GM21723 (cell line): Measurements from ENCODE around the gene GBP7.
"Not testable (repeated sequence)": the region's sequence is repeated elsewhere in the genome, so short reads cannot be mapped to it uniquely, and the experiment has no call there.

Experiments
- ATAC-seq: cut with Tn5 transposase; IDR thresholded peaks from one replicate; pipeline ENCODE4 v1.9.1; 2021; ENCODE audit warnings: mild to moderate bottlenecking, moderate library complexity; ENCODE audit not compliant: unreplicated experiment

The GBP7 gene

GRCh38 chr1:89171067-89171438 is 4.8 kb downstream of the GBP7 start:
- ATAC-seq, result no peak

GRCh38 chr1:89170170-89171066 is 5.4 kb downstream of the GBP7 start:
- ATAC-seq, result no peak

GRCh38 chr1:89169166-89169565 is 6.6 kb downstream of the GBP7 start:
- ATAC-seq, result no peak

GRCh38 chr1:89167590-89168230 is 8.1 kb downstream of the GBP7 start:
- no peak for ATAC-seq

- ATAC-seq, result no peak
Measured at GRCh38 chr1:89166705-89167104, 9.1 kb downstream of the GBP7 start.

- no peak for ATAC-seq
Measured at GRCh38 chr1:89165811-89166210, 10.0 kb downstream of the GBP7 start.

DNA sequence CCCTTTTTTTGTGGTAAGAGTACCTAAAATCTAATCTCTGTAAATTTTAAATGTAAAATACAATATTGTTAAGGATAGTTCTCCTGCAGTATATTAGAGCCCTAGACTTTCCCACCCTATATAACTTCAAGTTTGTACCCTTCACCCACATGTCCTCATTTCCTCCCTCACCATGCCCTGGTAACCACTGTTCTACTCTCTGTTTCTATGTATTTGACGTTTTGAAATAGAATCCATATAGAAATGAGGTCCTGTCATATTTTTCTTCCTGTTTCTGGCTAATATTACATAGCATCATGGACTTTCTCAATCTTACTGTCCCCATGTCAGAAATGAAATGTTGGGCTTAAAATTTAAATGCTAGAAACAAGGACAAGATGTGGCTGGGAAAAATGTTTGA is 24.8 kb downstream of the GBP7 start:
- ATAC-seq, result no peak

- no peak for ATAC-seq
Measured at GRCh38 chr1:89149976-89150375, 25.8 kb downstream of the GBP7 start.

- no peak for ATAC-seq
Measured at GRCh38 chr1:89149229-89149628, 26.6 kb downstream of the GBP7 start.

DNA sequence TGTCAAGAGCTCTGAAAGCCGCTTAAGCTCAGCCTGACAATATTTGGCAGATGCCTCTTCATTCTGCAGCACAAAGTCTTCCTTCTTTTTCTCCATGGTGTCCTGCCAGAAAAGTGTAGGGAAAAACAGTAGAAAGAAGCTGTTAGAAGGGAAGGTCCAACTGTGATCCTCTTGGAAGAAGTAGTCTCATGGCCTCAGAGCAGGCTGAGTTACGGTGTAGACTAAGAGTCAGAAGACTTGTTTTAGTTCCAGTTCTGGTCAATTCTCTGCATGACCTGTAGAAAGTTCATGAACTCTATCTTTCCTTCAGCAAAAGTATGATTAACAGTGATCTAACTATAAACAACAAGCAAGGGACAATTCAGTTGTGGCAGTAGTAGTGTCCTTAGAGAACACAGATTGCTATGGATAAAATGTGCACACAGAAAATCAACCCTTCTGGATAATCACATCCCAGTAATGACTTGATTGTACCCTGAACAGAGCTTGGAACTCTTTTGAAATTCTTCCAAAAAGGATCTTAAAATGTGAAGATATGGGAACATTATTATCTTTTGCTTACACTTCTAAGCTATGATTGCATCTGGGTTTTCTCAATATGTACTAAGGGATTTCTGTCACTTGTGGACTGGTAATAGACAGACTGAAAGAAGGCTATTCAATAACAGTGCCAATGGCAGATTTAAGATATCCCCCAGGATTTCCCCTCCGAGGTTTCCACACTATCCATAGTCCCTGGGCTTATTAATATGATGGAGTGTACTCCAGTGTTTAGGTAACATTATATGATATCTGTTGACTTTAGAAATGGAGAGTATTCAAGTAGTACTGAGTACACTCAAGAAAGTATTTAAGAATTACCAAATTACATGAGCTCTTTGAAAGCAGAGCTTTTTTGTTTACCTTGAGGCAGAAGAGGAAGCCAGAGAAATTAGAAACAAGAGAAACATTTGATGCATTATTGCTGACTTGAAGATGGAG is 27.8 kb downstream of the GBP7 start:
- ATAC-seq, result no peak

- ATAC-seq, result no peak
Measured at GRCh38 chr1:89146721-89147120, 29.1 kb downstream of the GBP7 start.

- no peak for ATAC-seq
Measured at GRCh38 chr1:89143484-89143883, 32.3 kb downstream of the GBP7 start.

GRCh38 chr1:89142160-89142559 is 33.6 kb downstream of the GBP7 start:
- no peak for ATAC-seq

DNA sequence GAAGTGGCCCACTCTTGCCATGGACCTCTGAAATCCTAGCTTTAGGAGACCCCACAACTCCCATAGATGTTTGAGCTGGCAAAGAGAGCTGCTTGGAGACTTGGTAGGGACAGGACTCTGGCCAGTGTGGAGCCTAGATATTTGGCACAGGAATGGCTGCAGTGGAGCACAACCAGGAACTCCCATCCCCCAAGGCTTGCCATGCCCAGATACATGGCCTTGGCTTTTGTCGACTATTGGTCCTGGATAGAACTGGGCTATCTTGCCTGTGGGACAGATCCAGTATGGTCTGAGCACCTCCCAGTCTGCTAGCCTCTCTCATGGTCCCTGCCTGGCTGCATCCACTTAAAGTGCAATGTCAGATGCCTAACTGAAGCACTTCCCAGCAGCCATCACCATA is 42.1 kb downstream of the GBP7 start:
- no peak for ATAC-seq

DNA sequence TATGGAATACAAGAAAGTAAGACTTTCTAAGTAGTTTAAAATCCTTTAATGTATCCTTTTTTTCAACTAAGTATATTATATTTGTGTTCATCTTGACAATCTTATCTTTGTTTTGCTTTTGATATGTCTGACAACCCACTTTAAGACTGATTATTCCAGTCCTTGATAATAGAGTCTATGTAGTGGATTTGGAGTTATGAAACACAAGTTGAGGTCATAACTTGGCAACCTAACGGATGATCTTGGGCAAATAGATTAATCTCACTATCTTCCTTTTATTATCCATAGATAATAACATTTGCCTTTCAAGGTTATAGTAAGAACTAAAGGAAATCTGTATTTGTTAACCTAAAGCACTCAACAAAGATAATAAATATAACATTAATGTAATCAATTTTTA is 45.1 kb downstream of the GBP7 start:
- ATAC-seq, result no peak

DNA sequence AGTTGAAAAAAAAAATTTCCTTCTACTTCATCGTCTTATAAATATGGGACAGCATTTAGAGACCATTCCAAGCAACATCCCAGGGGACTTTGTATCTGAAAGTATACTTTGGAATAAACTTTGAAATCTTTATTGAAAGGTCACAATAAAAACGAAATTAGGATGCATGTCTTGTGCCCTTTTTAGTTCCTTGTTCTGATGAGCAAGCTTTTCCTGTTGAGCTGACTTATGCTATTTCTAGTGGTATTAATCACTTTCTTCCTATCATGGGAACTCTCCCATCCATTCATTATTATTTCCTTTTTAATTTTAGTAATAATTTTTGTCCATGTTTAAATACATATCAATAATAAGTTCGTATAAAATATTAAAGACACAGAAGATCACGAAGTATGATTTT is 45.9 kb downstream of the GBP7 start:
- no peak for ATAC-seq

DNA sequence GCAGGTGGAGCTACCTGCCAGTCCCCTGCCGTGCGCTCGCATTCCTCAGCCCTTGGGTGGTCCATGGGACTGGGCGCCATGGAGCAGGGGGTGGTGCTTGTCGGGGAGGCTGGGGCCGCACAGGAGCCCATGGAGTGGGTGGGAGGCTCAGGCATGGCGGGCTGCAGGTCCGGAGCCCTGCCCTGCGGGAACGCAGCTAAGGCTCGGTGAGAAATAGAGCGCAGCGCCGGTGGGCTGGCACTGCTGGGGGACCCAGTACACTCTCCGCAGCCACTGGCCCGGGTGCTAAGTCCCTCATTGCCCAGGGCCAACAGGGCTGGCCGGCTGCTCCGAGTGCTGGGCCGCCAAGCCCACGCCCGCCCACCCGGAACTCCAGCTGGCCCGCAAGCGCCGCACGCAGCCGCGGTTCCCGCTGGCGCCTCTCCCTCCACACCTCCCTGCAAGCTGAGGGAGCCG is 47.8 kb downstream of the GBP7 start:
- not testable (repeated sequence) for ATAC-seq

DNA sequence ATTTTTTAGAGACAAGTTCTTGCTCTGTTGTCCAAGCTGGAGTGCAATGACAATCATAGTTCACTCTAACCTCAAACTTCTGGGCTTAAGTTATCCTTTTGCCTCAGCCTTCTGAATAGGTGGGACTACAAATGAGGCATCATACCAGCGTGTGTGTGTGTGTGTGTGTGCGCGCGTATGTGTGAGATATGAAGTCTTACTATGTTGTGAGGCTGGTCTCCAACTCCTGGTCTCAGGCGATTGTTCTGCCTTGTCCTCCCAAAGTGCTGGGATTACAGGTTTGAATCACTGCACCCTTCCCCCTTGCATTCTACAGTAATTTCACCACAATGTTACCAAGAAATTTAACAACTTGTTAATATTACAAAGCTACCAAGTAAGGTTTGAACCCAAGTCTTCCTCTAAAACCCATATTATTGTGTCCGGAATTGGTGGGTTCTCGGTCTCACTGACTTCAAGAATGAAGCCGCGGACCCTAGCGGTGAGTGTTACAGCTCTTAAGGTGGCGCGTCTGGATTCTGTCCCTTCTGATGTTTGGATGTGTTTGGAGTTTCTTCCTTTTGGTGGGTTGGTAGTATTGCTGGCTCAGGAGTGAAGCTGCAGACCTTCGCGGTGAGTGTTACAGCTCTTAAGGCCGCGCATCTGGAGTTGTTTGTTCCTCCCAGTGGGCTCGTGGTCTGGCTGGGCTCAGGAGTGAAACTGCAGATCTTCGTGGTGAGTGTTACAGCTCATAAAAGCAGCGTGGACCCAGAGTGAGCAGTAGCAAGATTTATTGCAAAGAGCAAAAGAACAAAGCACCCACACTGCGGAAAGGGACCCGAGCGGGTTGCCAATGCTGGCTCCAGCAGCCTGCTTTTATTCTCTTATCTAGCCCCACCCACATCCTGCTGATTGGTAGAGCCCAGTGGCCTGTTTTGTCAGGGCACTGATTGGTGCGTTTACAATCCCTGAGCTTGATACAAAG is 48.9 kb downstream of the GBP7 start:
- ATAC-seq, result not testable (repeated sequence)

GRCh38 chr1:89125913-89126580 is 49.8 kb downstream of the GBP7 start, which contains the start of gene GBP2:
Gene GBP2, minus strand, starts transcription at chr1:89126114. Its CDS starts 4,148 bp downstream, at chr1:89121966.
- ATAC-seq, result peak; percentile 82
